ENCODE results near the gene PAX3. TPM values are rescaled to one million over a fixed set of nuclear protein-coding genes. Genes with fewer than 3 reads are reported as not detected.

The PAX3 gene
- total RNA-seq, 1 donor from 2014 or later = 66.7 TPM

GRCh38 chr2:222309766-222310165 is 11.0 kb upstream of the PAX3 start:
- peaks cover 14% of the 10 kb centered on the region for H3K4me1 Mint-ChIP-seq (ENCODE audit: unreplicated experiment)
- no peak overlapping the region for H3K4me3 Mint-ChIP-seq
- H3K36me3 Mint-ChIP-seq = peaks cover 4% of the 10 kb centered on the region
- H3K27me3 Mint-ChIP-seq = peaks cover 100% of the 10 kb centered on the region
- DNase-seq (ENCODE audit: extremely low spot score, unreplicated experiment) = no peak
- peak overlapping the region; percentile 6 for H3K27ac Mint-ChIP-seq
- no peaks in the 10 kb centered on the region for H3K9me3 Mint-ChIP-seq
- TF ChIP-seq CTCF (conservative IDR thresholded peaks at IDR 0.05) = no peak

- H3K27ac Mint-ChIP-seq = no peak overlapping the region
- H3K4me1 Mint-ChIP-seq (ENCODE audit: unreplicated experiment) = peaks cover 14% of the 10 kb centered on the region
- peaks cover 4% of the 10 kb centered on the region for H3K36me3 Mint-ChIP-seq
- DNase-seq (ENCODE audit: extremely low spot score, unreplicated experiment) = no peak
- H3K9me3 Mint-ChIP-seq = no peaks in the 10 kb centered on the region
- H3K4me3 Mint-ChIP-seq = no peak overlapping the region
- peaks cover 100% of the 10 kb centered on the region for H3K27me3 Mint-ChIP-seq
- no peak for TF ChIP-seq CTCF (conservative IDR thresholded peaks at IDR 0.05)
Observed at GRCh38 chr2:222309361-222309760, 10.6 kb upstream of the PAX3 start.

DNA sequence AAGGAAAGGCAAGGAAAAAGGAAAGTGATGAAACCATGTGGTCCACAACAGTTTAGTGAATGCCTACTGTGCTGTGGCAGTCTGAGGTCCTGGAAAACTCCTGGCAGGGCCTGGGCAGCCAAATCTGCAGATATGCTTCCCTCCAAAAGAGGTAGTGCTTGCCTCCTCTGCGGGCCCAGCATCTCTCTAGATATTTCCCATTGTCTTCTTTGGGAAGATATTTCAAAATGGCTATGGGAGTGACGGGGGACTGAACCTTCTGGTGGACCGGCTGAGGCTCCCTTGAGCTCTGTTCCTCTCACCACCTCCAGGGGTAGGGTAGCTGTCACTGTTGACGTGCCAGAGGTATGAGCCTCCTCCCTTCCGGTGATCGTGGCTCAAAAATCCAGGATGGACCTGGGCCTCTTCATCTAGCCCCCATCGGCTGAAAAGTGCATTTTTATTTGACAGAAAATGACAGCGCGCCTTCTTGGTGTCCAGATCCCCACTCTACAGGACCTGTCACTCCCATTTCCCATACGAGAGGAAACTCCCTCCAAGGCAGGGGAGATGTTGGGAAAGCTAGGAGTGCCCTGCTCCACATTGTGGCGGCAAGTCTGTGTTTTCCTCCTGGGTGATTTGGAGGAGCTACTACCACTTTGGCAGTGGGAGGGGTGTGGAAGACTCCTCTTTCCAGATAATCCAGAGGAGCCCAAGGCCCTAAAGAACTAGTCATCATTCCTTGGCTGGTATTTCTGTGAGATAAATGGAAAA is 9.4 kb upstream of the PAX3 start:
- no peak overlapping the region for H3K27ac Mint-ChIP-seq
- peaks cover 100% of the 10 kb centered on the region for H3K27me3 Mint-ChIP-seq
- H3K36me3 Mint-ChIP-seq = peaks cover 6% of the 10 kb centered on the region
- peaks cover 14% of the 10 kb centered on the region for H3K4me1 Mint-ChIP-seq (ENCODE audit: unreplicated experiment)
- no peaks in the 10 kb centered on the region for H3K9me3 Mint-ChIP-seq
- TF ChIP-seq CTCF (conservative IDR thresholded peaks at IDR 0.05) = no peak
- DNase-seq (ENCODE audit: extremely low spot score, unreplicated experiment) = no peak
- H3K4me3 Mint-ChIP-seq = peak overlapping the region; percentile 9

GRCh38 chr2:222307143-222307756 is 8.5 kb upstream of the PAX3 start:
- Mint-ChIP-seq H3K4me1 (ENCODE audit: unreplicated experiment) (peaks cover 10% of the 10 kb centered on the region), H3K27me3 (peaks cover 100% of the 10 kb centered on the region), H3K4me3 (peak overlapping the region; percentile 74), H3K36me3 (peaks cover 12% of the 10 kb centered on the region), H3K27ac (peak overlapping the region; percentile 46), H3K9me3 (no peaks in the 10 kb centered on the region)
- TF ChIP-seq CTCF (conservative IDR thresholded peaks at IDR 0.05) = no peak
- DNase-seq (ENCODE audit: extremely low spot score, unreplicated experiment) = no peak

DNA sequence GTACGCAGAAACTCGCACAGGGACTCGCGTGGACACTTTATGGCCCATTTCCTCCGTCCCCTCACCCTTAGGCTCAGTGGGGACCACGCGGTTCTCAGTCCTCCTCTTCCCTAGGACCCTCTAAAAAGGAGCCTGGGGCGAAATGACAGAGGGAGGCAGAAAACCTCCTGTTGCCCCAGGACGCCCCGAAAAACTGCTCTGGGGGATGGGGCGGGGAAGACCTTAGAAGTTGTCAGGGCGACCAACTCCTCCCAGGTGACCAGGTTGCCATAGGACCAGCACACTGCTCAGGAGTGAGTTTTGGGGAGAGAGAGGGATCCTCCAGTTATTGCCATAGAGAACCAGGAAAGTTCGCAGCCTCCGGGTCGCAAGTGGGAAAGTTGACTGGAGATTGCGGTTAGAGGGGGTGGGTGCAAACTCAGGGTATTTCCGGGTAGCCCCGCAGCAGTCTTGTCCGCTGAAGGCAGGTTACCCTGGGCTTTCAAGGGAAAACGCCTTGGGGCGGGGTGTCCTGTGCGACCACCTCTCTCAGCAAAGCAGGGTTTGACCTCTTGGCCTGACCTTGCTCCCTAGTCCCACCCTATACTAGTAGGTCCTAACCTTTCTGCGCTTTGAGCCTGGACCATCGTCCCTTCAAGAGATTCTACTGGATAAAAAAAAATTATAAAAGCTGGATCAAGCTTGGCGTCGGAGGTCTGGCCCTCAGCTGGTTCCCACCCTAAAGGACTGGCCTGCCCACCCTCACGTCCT is 7.8 kb upstream of the PAX3 start:
- peaks cover 12% of the 10 kb centered on the region for H3K36me3 Mint-ChIP-seq
- H3K27me3 Mint-ChIP-seq = peaks cover 100% of the 10 kb centered on the region
- TF ChIP-seq CTCF (conservative IDR thresholded peaks at IDR 0.05) = no peak
- H3K27ac Mint-ChIP-seq = peak overlapping the region; percentile 46
- H3K4me1 Mint-ChIP-seq (ENCODE audit: unreplicated experiment) = peaks cover 10% of the 10 kb centered on the region
- H3K4me3 Mint-ChIP-seq = peak overlapping the region; percentile 74
- no peaks in the 10 kb centered on the region for H3K9me3 Mint-ChIP-seq
- DNase-seq (ENCODE audit: extremely low spot score, unreplicated experiment) = no peak

Data from type B pancreatic cell (in vitro differentiated cells).